Mucosa of gallbladder (tissue), 1 donor: ENCODE measurements around the gene NPLOC4. TPM values are rescaled to one million over a fixed set of nuclear protein-coding genes. Genes with fewer than 3 reads are reported as not detected.
"Not testable (repeated sequence)": the region's sequence is repeated elsewhere in the genome, so short reads cannot be mapped to it uniquely, and the experiment has no call there.

Experiments
- DNase-seq: peaks from one replicate; pipeline ENCODE4 v3.0.0-alpha.2; 2020; ENCODE audit warnings: low spot score
- total RNA-seq: library from RNA; stranded (reverse); gene quantifications from one replicate; pipeline ENCODE4 v1.2.1, GENCODE V29; 2021
- donor health status: DM: no; HTN: no; CAD: no.

The NPLOC4 gene
- total RNA-seq, 1 donor from 2014 or later: 79.4 TPM

DNA sequence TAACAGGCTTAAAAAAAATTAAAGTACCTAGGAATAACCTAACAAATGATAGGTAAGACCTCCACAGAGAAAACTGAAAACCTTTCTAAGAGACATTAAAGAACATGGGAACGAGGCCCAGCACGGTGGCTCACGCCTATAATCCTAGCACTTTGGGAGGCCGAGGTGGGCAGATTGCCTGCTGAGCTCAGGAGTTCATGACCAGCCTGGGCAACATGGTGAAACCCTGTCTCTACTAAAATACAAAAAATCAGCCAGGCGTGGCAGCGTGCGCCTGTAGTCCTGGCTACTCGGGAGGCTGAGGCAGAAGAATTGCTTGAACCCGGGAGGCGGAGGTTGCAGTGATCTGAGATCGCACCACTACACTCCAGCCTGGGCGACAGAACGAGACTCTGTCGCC is 52.1 kb downstream of the NPLOC4 start:
- not testable (repeated sequence) for DNase-seq

DNA sequence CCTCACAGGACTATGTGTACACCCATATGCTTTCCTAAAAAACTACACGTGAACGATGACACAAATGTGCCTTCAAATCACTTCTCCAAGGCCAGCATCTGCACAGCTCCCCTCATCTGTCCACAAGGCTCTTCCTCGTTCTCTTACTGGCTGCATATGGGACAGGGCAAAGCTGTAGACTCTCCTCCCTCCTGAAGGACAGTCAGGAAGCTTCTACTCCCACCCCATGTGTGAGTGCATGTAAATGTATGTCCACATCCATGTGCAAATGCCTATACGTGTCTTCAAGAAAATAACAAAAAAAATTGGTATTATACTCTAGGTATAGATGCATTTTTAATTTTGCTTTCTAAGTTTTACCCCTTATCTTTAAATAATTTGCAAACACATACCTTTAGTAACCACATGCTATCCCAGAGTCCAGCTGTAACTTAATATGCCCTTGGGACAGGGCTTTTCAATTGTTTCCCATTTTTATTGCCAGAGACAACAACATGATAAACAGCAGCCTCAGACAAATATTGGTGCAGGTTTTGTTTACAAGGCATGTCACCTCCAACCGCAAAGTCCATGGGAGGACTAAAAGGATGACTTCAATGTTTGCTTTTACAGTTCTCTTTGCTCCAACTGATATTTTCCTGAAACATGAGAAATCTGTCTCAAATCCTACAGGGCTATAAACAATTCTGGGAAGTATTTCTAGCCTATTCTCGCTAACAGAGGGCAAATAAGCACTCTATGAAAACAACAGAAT is 53.1 kb downstream of the NPLOC4 start:
- DNase-seq: no peak

DNA sequence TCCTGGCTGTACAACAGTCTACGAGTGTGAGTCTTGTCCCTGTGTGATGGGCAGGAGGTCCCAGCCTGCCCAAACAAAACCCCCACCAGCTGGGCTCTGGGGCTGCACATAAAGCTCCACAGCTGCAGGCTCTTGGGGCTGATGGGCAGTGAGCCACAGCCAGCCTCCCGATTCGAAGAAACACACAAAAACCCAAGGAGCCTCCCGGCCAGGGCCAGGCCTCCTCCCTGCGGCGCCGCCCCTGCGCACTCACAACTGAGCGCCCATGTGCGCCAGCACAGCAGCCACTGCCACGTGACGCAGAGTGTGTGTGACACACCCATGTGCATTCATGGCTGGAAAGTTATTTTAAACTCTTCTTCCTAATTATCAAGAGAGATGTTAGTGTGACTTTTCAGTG is 54.2 kb downstream of the NPLOC4 start:
- no peak for DNase-seq

DNA sequence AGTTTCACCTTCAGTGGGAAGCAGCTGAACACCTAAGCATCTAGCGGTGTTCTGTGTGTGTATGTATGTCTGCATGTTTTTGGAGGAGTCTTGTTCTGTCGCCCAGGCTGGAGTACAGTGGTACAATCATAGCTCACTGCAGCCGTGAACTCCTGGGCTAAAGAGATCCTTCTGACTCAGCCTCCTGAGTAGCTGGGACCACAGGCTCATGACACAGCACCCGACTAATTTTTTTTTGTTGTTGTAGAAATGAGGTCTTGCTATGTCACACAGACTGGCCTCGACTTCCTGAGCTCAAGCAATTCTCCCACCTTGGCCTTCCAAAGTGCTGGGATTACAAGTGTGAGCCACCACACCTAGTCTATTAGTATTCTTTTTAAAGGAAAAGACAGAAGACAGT is 54.6 kb downstream of the NPLOC4 start:
- DNase-seq: no peak

DNA sequence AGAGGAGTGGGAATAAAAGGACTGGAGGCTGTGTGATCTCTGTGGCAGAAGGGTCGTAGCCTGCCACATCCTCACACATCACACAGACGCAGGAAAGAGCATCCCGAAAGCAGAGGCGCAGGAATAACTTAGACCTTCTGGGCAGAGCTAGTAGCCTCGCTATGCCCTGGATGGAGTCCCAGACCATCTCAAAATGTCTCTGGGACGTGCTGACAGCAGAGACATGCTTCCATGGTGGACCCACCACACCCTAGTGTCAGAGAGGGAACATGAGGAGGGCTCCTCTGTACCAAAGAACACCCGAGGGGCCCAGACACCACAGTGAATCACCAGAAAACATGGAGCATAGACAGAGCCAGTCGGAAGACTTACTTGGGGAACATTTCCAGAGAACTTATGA is 55.2 kb downstream of the NPLOC4 start:
- no peak for DNase-seq

DNA sequence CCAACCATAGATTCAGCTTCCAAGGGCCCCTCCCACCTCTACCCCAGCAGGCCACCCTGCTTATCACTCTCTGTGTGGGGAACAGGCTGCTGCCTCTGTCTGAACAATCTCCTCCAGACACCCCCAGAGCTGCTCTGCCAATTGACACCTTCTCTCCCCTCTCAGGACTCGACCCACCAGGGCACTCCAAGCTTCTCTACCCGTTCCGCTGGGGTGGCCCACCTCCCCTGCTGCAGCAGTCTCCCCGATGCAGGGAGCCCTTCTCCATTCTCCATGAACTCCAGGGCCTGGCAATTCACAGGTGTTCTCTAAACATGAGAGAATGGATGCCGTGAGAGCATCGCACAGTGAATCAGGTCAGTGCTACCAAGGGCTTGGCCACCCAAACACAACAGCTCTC is 56.4 kb downstream of the NPLOC4 start:
- DNase-seq: no peak

DNA sequence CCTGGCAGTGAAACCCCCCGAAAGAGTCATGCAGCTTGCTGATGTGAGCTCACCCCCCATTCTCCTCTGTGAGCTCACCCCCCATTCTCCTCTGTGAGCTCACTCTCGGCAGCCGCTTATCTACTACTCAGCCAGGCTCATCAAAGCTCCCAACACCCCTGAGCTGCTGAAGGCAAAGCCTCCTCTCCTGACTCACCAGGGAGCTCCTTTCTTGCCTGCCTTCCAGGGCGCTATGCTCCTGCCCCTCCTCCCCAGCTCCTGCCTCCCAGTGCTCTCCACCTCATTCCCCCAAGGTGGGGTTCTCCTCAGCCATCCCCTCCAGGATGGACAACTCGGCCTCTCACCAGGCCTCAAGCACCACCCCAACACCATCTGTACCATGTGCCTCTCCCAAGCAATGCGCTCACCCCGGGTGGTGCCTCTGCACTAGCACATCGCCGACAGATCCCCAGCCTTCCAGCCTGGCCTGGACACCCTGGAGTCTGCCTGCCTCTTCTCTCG is 57.0 kb downstream of the NPLOC4 start:
- DNase-seq: no peak

DNA sequence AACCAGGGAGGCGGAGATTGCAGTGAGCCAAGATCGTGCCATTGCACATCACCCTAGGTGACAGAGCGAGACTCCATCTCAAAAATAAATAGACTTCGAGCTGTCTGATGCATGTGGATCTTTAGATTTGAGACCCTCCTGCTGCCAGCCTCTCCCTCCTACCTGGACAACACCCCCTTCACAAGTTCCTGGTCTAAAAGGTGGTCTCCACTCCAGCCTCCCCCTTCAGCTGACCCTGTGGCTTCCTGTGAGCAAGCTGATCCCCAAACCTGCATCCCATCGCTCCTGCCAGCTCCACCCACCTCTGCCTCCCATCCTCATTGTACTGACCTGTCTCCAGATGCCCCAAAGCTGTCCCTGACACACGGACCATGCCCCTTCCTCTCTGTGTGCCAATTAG is 57.6 kb downstream of the NPLOC4 start:
- DNase-seq: no peak

DNA sequence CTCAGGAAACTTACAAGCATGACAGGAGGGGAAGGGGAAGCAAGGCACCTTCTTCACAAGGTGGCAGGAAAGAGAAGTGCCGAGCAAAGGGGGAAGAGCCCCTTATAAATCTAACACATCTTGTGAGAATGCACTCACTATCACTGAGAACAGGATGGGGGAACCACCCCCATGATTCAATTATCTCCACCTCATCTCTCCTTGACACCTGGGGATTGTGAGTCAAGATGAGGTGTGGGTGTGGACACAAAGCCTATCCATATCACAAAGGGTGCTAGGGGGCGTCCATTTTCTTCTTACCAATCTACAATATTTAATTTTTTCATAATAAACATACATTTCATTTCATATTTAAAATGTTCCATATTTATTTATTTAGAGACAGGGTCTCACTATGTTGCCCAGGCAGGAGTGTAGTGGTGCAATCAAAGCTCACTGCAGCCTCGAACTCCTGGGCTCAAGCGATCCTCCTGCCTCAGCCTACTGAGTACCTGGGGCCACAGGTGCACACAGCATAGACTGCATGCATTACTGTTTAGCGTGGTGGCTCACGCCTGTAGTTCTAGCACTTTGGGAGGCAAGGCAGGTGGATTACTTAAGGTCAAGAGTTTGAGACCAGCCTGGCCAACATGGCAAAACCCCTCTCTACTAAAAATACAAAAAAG is 58.2 kb downstream of the NPLOC4 start:
- DNase-seq: no peak

DNA sequence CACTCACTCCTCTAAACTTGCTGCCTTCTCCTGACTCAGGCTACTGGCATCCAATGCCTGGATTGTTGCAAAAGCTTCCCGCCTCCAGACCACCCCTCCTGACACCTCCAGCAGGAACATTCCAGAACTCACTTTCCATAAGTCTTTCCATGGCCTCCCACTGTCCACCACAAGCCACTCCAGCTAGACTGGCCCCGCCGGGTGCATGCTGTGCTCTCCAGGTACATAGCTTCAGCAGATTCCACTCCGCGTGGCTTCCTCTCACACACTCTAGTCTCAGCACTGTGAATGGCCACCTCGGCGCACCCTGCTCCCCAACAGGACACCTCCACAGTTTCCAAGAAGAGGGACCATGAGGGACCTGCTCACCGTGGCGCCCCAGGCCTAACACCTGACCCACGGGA is 58.9 kb downstream of the NPLOC4 start:
- DNase-seq: no peak

DNA sequence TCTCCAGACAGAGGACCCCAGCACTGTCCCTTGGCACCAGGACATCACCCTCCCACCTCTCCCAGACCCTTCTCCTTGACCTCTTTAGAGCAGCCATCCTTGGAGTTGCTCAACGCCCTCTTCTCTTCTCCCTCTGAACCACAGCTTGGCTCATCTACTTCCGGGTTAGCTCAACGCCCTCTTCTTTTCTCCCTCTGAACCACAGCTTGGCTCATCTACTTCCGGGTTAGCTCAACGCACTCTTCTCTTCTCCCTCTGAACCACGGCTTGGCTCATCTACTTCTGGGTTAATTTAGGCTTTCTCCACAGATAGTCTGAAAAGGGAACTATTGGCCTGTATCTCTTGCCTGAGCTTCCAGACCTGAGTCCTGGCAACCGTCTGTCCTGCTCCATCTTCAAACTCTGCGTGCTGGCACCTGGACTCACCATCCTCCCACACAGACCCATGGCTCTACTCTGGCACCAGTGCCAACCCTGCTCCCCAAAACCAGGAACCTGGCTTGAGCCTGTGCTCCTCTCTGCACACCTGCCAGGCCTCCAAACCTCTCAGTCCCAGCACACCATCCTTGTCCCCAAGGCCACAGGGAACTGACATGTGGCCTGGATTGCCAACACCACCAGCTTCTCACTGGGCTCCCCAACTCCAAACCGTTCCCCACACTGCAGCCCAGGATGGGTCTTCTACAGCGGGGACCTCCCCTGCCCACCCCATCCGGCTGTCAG is 59.5 kb downstream of the NPLOC4 start:
- DNase-seq: no peak

DNA sequence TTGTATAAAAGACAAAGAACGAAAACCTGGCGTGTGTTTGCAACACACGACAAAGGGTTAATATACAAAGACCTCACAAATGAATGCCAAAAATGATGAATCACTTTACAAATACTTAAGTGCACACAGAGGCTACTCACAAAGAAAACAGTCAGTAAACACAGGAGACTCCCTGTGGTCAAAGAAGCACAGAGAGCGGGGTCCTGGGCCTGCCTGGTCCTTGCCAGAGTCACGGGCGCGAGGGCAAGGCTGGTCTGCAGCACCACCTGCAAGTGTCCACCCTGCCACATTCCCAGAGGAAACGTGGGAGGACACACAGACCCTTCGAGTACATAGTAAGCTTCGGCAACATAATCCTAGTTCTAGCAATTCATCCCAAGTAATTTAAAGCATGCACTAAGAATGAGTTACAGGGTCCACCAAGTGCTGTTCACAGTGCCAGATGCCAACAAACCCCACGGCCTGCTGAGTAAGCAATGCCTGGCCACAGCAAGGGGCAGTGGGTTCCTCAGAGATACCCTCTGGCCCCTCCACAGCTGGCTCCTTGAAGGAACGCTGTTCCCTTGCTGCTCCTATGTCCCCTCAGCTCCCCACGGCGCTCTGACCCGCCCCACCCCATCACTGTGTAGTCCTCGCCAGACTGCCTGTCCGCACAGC is 60.2 kb downstream of the NPLOC4 start:
- DNase-seq: no peak

DNA sequence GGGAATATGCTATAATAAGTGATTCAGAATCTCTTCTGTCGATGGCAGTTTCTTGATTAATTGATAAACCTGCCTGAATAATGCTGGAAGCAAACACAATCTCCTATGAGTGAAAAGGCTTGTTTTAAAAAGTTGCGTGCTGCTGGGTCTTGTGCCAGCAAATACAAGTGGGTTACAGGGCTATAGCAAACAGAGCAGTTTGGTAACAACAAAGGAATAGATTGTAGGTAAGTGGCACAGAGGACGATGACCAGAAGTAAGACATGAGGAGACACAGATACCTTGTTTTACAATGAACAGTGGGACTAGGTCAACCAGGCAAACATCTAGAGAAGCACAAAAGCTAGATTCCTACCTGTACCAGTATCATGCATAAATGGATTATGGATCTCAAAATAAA is 61.1 kb downstream of the NPLOC4 start:
- DNase-seq: no peak

DNA sequence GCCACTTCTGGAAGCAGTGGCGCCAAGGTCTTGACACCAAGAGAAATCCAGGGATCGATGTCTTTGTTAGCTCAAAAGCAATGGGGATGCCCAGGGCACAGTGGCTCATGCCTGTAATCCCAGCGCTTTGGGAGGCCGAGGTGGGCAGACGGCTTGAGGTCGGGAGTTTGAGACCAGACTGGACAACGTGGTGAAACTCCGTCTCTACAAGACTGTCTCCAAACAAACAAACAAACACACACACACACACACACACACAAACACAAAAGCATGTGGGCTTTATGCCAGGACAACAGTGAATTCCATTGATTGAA is 62.3 kb downstream of the NPLOC4 start:
- DNase-seq: no peak

DNA sequence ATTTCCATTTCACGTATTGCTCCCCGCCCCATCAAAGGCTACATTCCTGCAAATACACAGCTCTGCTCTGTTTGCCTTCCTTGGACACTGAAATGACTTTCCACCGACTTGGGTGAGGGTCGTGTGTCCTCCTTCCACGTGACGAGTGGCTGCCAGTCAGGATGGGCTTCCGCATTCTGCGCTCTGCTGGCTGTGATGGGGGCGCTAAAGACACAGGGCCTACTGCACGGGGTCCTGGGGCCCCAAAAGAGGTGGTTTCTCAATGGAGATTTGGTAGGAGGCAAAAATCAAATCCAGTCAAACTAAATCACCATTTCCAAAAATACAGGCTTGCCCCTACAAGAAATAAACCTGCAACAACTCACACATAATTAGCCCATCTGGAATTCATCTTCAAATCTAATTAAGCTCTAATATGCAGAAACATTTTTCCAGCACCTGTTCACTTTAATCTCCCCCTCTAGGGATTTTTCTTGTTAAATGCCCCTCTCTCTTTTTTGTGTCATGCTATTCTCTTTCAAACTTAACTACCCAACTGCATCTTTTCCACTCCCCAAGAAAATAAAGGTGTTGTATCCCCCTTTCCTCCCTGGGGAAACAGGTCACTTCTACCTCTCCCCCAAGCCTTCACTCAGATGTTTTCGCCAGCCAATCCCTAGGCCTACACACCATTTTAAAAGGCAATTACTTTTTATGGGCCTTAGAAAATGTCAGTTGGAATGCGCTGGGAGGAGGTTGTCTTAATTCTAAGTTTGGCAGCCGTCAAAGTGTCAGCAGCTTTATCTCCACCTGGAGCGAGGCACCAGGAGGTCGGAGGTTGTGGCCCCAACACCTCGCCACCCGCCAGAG is 62.9 kb downstream of the NPLOC4 start:
- DNase-seq: no peak

DNA sequence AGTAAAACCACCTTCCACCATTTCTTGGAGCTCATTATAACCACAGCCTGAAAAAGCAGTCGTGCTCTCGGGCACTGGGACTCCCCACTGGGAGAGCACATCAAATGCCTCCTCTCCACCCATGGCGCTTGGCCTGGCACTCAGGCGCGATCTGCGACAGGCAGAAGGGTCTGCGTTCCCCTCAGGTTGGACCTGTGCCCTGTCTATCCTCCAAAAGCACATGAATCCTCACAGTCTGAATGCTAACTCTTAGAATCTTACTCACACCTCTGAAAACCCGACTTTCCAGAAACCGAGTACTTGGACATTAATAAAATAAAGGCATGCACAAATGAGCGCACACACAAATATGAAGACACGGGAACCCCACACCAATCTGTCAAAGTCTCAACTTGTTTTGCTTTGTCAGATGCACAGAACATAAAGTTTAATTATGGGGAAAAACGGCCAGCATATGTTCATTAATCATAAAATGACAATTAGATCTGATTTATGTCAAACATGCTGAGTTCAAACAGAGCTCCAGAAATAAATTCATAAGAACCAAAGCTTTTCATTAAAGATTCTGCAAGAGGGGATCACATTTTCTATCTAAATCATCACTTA is 64.2 kb downstream of the NPLOC4 start:
- DNase-seq: no peak

DNA sequence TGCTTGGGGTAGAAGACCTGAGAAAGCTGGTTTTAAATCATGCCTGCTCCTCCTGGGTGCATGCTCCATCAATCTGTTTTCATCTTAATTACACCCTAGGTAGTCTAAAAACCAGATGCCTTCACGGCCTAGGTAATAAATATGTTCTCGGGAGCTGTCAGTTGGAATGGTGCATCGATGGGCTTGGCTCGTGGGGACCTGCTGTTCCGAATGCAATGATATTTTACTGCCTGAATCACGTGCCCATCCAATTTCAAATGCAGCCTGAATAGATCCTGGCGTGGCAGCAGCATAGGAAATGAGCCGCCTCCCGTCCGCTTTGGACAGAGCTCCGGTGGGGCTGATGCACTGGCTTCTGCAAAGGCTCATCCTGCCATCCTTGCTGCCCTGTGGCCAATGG is 65.9 kb downstream of the NPLOC4 start:
- no peak for DNase-seq

DNA sequence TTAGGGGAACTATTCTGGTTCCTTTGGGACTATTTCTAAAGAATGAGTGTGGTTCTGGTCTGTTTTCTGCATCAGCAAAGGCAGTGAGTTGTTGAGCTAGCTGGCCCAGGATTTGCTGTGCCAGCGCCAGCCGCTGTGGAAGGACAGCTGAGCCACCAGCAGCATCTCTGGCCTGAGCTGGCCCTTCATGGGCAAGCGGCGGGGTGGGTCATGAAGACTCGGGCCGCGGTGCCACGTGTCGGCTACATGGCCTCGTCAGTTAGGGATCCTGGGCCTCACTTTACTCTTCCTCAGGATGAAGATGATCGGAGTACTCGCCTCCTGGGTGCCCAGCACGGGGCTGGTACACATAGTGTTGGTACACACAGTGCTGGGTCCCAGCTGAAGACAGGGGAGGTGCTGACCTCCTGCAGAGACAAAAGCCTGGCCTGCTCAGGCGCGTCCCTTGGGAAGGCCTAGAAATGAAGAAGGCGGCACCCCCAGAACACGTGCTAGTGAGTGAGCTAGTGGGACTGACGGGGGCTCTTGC is 66.9 kb downstream of the NPLOC4 start:
- no peak for DNase-seq

DNA sequence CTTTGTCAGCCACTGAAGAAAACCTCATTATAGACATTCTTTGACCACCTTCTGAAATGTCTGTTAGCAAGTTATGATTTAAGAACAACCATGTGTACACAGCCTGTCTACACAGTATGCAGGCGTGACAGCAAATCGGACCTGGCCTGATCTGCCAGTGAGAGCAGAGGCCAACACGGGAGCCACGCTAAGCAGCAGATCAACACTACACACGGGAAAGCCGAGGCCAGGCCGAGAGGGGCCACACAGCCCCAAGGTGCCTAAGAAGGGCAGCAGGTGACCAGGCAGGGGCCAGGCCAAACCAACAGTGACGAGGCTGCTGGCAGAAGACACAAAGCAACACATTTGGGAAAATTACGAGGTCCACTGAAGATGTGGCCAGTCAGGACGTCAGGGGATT is 68.5 kb downstream of the NPLOC4 start:
- DNase-seq: no peak

DNA sequence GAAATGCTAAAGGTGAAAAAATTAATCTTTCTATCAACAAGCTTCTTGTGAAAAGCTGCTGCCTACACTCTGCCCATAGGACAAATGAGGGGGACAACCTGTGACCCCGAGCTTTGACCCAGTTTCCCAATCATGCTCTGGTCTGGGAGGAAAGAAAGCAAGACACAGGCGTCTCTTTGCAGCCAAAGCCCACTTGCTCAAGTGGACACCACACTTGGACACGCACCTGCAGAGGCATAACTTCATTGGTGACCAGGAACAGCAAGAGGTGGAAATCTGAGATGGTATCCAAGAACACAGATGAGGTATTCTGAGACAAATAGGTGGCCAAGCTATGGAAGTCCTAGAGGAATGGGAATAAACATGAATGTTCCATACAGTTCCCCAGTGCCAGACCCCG is 69.7 kb downstream of the NPLOC4 start:
- DNase-seq: no peak
